ENCODE results near the gene C5orf24. TPM values are rescaled to one million over a fixed set of nuclear protein-coding genes. Genes with fewer than 3 reads are reported as not detected.
"Not testable (repeated sequence)": the region's sequence is repeated elsewhere in the genome, so short reads cannot be mapped to it uniquely, and the experiment has no call there.

C5orf24 gene
- polyA plus RNA-seq, 1 experiment: 92.3 TPM

GRCh38 chr5:134851307-134851923, 5.6 kb downstream of the C5orf24 start:
- H3K9me3 ChIP-seq (ENCODE audit: control insufficient read depth, insufficient read depth, low read length): peaks cover 3% of the 10 kb centered on the region; the same call in 1 of the 2 replicates
- no peak overlapping the region for H3K4me3 ChIP-seq (ENCODE audit: low read depth, low read length)
- POLR2A ChIA-PET: interaction anchor here (0.6 kb wide), 1 partner anchor 16 kb away, joined by 5 read pairs; no protein-coding TSS in a partner anchor
- H3K27ac ChIP-seq (ENCODE audit: low read depth, low read length): peak overlapping the region; percentile 57
- TF ChIP-seq, protein P1, sequence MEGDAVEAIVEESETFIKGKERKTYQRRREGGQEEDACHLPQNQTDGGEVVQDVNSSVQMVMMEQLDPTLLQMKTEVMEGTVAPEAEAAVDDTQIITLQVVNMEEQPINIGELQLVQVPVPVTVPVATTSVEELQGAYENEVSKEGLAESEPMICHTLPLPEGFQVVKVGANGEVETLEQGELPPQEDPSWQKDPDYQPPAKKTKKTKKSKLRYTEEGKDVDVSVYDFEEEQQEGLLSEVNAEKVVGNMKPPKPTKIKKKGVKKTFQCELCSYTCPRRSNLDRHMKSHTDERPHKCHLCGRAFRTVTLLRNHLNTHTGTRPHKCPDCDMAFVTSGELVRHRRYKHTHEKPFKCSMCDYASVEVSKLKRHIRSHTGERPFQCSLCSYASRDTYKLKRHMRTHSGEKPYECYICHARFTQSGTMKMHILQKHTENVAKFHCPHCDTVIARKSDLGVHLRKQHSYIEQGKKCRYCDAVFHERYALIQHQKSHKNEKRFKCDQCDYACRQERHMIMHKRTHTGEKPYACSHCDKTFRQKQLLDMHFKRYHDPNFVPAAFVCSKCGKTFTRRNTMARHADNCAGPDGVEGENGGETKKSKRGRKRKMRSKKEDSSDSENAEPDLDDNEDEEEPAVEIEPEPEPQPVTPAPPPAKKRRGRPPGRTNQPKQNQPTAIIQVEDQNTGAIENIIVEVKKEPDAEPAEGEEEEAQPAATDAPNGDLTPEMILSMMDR (IDR thresholded peaks at IDR 0.05; ENCODE audit: low read depth, low read length): peak; percentile 63
- no peak for DNase-seq (ENCODE audit: low read depth, low spot score)
- H3K27me3 ChIP-seq (ENCODE audit: control insufficient read depth, insufficient read depth, low read length): no peaks in the 10 kb centered on the region
- CTCF ChIA-PET: interaction anchor here (0.6 to 1.9 kb wide), 7 partner anchors 9 to 608 kb away, joined by 3 to 13 read pairs (median 4); no protein-coding TSS in a partner anchor

GRCh38 chr5:134856465-134856864, 10.7 kb downstream of the C5orf24 start:
- DNase-seq (ENCODE audit: low read depth, low spot score); H3K9me3 ChIP-seq (ENCODE audit: control insufficient read depth, insufficient read depth, low read length); H3K27ac ChIP-seq (ENCODE audit: low read depth, low read length); H3K4me3 ChIP-seq (ENCODE audit: low read depth, low read length); CTCF ChIA-PET; POLR2A ChIA-PET; H3K27me3 ChIP-seq (ENCODE audit: control insufficient read depth, insufficient read depth, low read length): not testable (repeated sequence)

GRCh38 chr5:134857401-134857800, 11.6 kb downstream of the C5orf24 start:
- Histone ChIP-seq H3K27me3 (ENCODE audit: control insufficient read depth, insufficient read depth, low read length) (no peaks in the 10 kb centered on the region), H3K9me3 (ENCODE audit: control insufficient read depth, insufficient read depth, low read length) (no peaks in the 10 kb centered on the region), H3K27ac (ENCODE audit: low read depth, low read length) (no peak overlapping the region), H3K4me3 (ENCODE audit: low read depth, low read length) (no peak overlapping the region)
- ChIA-PET POLR2A (no interaction called here), CTCF (no interaction called here)
- TF ChIP-seq, protein P1 (IDR thresholded peaks at IDR 0.05; ENCODE audit: low read depth, low read length): no peak
- no peak for DNase-seq (ENCODE audit: low read depth, low spot score)

GRCh38 chr5:134864707-134865106, 18.9 kb downstream of the C5orf24 start:
- POLR2A ChIA-PET: no interaction called here
- Histone ChIP-seq H3K4me3 (ENCODE audit: low read depth, low read length) (no peak overlapping the region), H3K9me3 (ENCODE audit: control insufficient read depth, insufficient read depth, low read length) (no peaks in the 10 kb centered on the region), H3K27me3 (ENCODE audit: control insufficient read depth, insufficient read depth, low read length) (no peaks in the 10 kb centered on the region), H3K27ac (ENCODE audit: low read depth, low read length) (no peak overlapping the region)
- no peak for DNase-seq (ENCODE audit: low read depth, low spot score)
- TF ChIP-seq, protein P1 (IDR thresholded peaks at IDR 0.05; ENCODE audit: low read depth, low read length): no peak
- CTCF ChIA-PET: no interaction called here

- ChIA-PET POLR2A (interaction anchor here (0.6 to 1.7 kb wide), 7 partner anchors 11 to 214 kb away, joined by 3 to 9 read pairs (median 4); partner anchors contain the start of genes C5orf24 and PCBD2), CTCF (interaction anchor here (0.6 to 1.7 kb wide), 2 partner anchors 31 to 448 kb away, joined by 4 read pairs; no protein-coding TSS in a partner anchor)
- H3K9me3 ChIP-seq (ENCODE audit: control insufficient read depth, insufficient read depth, low read length): no peaks in the 10 kb centered on the region; the same call in 1 of the 2 replicates
- TF ChIP-seq, protein P1 (IDR thresholded peaks at IDR 0.05; ENCODE audit: low read depth, low read length): no peak
- peak overlapping the region; percentile 94 for H3K27ac ChIP-seq (ENCODE audit: low read depth, low read length)
- DNase-seq (ENCODE audit: low read depth, low spot score): no peak
- H3K27me3 ChIP-seq (ENCODE audit: control insufficient read depth, insufficient read depth, low read length): no peaks in the 10 kb centered on the region
- H3K4me3 ChIP-seq (ENCODE audit: low read depth, low read length): no peak overlapping the region
These were observed 27.7 kb downstream of the C5orf24 start for GRCh38 chr5:134873494-134873893.
